HepG2 (cell line): ENCODE measurements around the gene VPS13D. TPM values are rescaled to one million over a fixed set of nuclear protein-coding genes. Genes with fewer than 3 reads are reported as not detected.
A peak's percentile ranks its signal among the peaks of the same experiment; 100 is the strongest.

Experiments used
- ADNP ChIP-seq: sonication (generic); formaldehyde crosslinking; IDR thresholded peaks from 2 replicates; pipeline ENCODE4 v1.4.0; 2020; ENCODE audit warnings: missing genetic modification reagents
- ARHGAP35 ChIP-seq: sonication (generic); formaldehyde crosslinking; IDR thresholded peaks from 2 replicates; pipeline ENCODE4 v1.9.0; 2022; ENCODE audit warnings: mild to moderate bottlenecking, inconsistent platforms, moderate library complexity, missing genetic modification reagents, borderline replicate concordance
- FOXK1 ChIP-seq: sonication (generic); formaldehyde crosslinking; IDR thresholded peaks from 2 replicates; pipeline ENCODE4 v1.4.0; 2020; ENCODE audit warnings: low read depth, missing genetic modification reagents, borderline replicate concordance
- HOXA7 ChIP-seq: sonication (generic); formaldehyde crosslinking; IDR thresholded peaks from 2 replicates; pipeline ENCODE4 v1.8.1; 2022; ENCODE audit warnings: mild to moderate bottlenecking, missing genetic modification reagents, moderate library complexity
- JUNB ChIP-seq: sonication (generic); formaldehyde crosslinking; IDR thresholded peaks from 2 replicates; pipeline ENCODE4 v1.8.0; 2022; ENCODE audit warnings: missing genetic modification reagents, mild to moderate bottlenecking, borderline replicate concordance
- KMT2B ChIP-seq: IDR thresholded peaks from 2 replicates; pipeline ENCODE4 v1.6.1; 2016; ENCODE audit warnings: missing genetic modification reagents, missing compliant biosample characterization
- NCOR1 ChIP-seq: fragments of 200-600 bp; sonication (generic); IDR thresholded peaks from 2 replicates; pipeline ENCODE4 v1.7.0; 2017; ENCODE audit warnings: antibody characterized with exemption, low read length, borderline replicate concordance
- NFE2L1 ChIP-seq: sonication (generic); formaldehyde crosslinking; IDR thresholded peaks from 2 replicates; pipeline ENCODE4 v1.4.0; 2020; ENCODE audit warnings: missing genetic modification reagents, mild to moderate bottlenecking, borderline replicate concordance
- POLR2G ChIP-seq: fragments of 200-400 bp; formaldehyde crosslinking; IDR thresholded peaks from 2 replicates; pipeline ENCODE4 v1.6.1; 2018; ENCODE audit warnings: mild to moderate bottlenecking, low read depth, low read length, moderate library complexity
- RCOR2 ChIP-seq: IDR thresholded peaks from 2 replicates; pipeline ENCODE4 v1.6.1; 2016; ENCODE audit warnings: missing biosample characterization, missing genetic modification reagents
- TBX2 ChIP-seq: sonication (generic); formaldehyde crosslinking; IDR thresholded peaks from 2 replicates; pipeline ENCODE4 v1.5.0; 2020; ENCODE audit warnings: missing genetic modification reagents, mild to moderate bottlenecking, borderline replicate concordance
- THAP11 ChIP-seq: IDR thresholded peaks from 2 replicates; pipeline ENCODE4 v1.6.1; 2016; ENCODE audit warnings: missing biosample characterization, missing genetic modification reagents
- ZC3H13 ChIP-seq: sonication (generic); formaldehyde crosslinking; IDR thresholded peaks from 2 replicates; pipeline ENCODE4 v1.8.1; 2023; ENCODE audit warnings: mild to moderate bottlenecking, missing genetic modification reagents, moderate library complexity
- ZMAT3 ChIP-seq: sonication (generic); formaldehyde crosslinking; conservative IDR thresholded peaks from 2 replicates; pipeline ENCODE4 v1.7.0; 2021; ENCODE audit warnings: missing genetic modification reagents
- ZNF652 ChIP-seq: IDR thresholded peaks from 2 replicates; pipeline ENCODE4 v1.6.1; 2016; ENCODE audit warnings: low read depth, borderline replicate concordance
- ZNF720 ChIP-seq: sonication (generic); formaldehyde crosslinking; IDR thresholded peaks from 2 replicates; pipeline ENCODE4 v1.4.0; 2020; ENCODE audit warnings: missing genetic modification reagents
- ZNF781 ChIP-seq: sonication (generic); formaldehyde crosslinking; IDR thresholded peaks from 2 replicates; pipeline ENCODE4 v1.5.1; 2020; ENCODE audit warnings: borderline replicate concordance, mild to moderate bottlenecking, missing genetic modification reagents; ENCODE audit errors: not compliant biosample characterization
- ZNF839 ChIP-seq: sonication (generic); formaldehyde crosslinking; IDR thresholded peaks from 2 replicates; pipeline ENCODE4 v1.4.0; 2020; ENCODE audit warnings: missing genetic modification reagents, mild to moderate bottlenecking, borderline replicate concordance
- ZNF878 ChIP-seq: sonication (generic); formaldehyde crosslinking; IDR thresholded peaks from 2 replicates; pipeline ENCODE4 v1.8.1; 2023; ENCODE audit warnings: mild to moderate bottlenecking, missing genetic modification reagents, moderate library complexity
- polyA plus RNA-seq, 8 experiments: library from polyadenylated mRNA; depleted of rRNA in 3 of 8; stranded (reverse) in 7 of 8; unstranded in 1 of 8; fragments of >200 nt; fragmentation: Illumina TruSeq in 4 of 8; extraction: Trizol in 4 of 8; gene quantifications; 2 replicates each; pipeline versions ENCODE4 v1.2.1 to v1.2.3, GENCODE V29; 2011 to 2016; ENCODE audit warnings: low read depth in 4 of 8, missing spikeins in 1 of 8, mixed read lengths in 1 of 8; ENCODE audit not compliant: insufficient read depth in 1 of 8
- total RNA-seq, 5 experiments: library from RNA; depleted of rRNA; stranded (reverse); fragments of >200 nt; fragmentation: Illumina TruSeq; extraction: Trizol; gene quantifications; 2 replicates each; pipeline ENCODE4 v1.2.3, GENCODE V29; 2016; ENCODE audit warnings: low read depth in 1 of 5
- TF ChIP-seq, protein P1 (sequence below): fragments of 450-650 bp; IDR thresholded peaks from 2 replicates; pipeline ENCODE4 v1.6.1; 2017
- TF ChIP-seq, protein P2 (sequence below): sonication (generic); formaldehyde crosslinking; conservative IDR thresholded peaks from 2 replicates; pipeline ENCODE4 v1.4.0; 2020; ENCODE audit warnings: missing genetic modification reagents
- TF ChIP-seq, protein P3 (sequence below): IDR thresholded peaks from 2 replicates; pipeline ENCODE4 v1.6.1; 2016; ENCODE audit warnings: low read depth

VPS13D gene
- total and polyA plus RNA-seq, 2 of the 13 experiments (the other 11 are each of a cell fraction or from before 2014, with no cell fraction given), result 8.6 to 13.9 TPM

DNA sequence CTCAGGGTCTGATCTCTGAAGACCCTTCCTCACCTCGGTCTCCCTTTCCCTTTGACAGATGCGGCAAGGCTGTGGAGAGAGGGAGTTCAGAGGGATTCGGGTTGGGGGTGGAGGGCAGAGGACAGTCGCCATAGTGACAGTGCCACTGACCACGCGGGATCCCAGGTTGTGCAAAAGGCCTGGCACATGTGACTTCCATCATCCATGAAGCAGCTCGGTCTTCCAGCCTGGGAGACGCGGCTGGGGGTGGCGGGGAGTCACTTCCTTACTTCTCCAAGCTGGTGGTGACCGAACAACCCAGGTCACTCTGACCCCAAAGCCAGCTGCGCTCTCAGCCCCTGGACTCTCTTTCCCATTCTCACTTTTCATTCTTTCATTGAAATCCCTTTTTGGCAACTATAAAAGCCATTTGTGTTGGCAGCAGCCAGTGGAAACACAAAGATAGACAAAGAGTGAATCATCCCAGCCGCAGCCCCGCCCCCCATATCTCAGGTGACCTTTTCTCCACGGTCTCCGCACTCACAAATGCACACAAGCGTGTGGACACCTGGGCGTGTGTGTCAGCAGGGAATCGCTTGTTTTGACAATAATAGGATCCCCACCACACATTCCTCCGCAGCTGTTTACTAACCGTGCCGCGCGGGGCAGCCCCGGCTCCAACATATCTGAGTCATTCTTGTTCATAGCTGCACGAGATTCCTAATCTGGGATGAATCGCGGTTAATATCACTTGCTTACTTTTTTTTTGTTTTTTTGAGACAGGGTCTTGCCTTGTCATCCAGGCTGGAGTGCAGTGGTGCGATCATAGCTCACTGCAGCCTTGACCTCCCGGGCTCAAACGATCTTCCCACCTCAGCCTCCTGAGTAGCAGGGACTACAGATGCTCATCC lies 319.9 kb downstream of the VPS13D start (continued):
- no peak for TF ChIP-seq HOXA7 (CRISPR knock-in tag)
- no peak for TF ChIP-seq POLR2G
- TF ChIP-seq, protein P1, sequence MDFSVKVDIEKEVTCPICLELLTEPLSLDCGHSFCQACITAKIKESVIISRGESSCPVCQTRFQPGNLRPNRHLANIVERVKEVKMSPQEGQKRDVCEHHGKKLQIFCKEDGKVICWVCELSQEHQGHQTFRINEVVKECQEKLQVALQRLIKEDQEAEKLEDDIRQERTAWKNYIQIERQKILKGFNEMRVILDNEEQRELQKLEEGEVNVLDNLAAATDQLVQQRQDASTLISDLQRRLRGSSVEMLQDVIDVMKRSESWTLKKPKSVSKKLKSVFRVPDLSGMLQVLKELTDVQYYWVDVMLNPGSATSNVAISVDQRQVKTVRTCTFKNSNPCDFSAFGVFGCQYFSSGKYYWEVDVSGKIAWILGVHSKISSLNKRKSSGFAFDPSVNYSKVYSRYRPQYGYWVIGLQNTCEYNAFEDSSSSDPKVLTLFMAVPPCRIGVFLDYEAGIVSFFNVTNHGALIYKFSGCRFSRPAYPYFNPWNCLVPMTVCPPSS, result no peak
- TF ChIP-seq, protein P2, sequence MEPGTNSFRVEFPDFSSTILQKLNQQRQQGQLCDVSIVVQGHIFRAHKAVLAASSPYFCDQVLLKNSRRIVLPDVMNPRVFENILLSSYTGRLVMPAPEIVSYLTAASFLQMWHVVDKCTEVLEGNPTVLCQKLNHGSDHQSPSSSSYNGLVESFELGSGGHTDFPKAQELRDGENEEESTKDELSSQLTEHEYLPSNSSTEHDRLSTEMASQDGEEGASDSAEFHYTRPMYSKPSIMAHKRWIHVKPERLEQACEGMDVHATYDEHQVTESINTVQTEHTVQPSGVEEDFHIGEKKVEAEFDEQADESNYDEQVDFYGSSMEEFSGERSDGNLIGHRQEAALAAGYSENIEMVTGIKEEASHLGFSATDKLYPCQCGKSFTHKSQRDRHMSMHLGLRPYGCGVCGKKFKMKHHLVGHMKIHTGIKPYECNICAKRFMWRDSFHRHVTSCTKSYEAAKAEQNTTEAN (CRISPR knock-in tag), result peak; percentile 85
- peak; percentile 65; the same call in 1 of the 2 replicates for TF ChIP-seq JUNB (CRISPR knock-in tag)
- no peak; the same call in 1 of the 2 replicates for TF ChIP-seq RCOR2 (CRISPR knock-in tag)
- 0 out of 2 replicates have a peak, but pooled peaks have one; percentile 18 for TF ChIP-seq ZC3H13 (CRISPR knock-in tag)
- TF ChIP-seq, protein P3, sequence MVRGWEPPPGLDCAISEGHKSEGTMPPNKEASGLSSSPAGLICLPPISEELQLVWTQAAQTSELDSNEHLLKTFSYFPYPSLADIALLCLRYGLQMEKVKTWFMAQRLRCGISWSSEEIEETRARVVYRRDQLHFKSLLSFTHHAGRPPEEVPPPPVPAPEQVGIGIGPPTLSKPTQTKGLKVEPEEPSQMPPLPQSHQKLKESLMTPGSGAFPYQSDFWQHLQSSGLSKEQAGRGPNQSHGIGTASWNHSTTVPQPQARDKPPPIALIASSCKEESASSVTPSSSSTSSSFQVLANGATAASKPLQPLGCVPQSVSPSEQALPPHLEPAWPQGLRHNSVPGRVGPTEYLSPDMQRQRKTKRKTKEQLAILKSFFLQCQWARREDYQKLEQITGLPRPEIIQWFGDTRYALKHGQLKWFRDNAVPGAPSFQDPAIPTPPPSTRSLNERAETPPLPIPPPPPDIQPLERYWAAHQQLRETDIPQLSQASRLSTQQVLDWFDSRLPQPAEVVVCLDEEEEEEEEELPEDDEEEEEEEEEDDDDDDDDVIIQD (CRISPR knock-in tag), result peak; percentile 37; the same call in 1 of the 2 replicates
- TF ChIP-seq KMT2B (CRISPR knock-in tag), result no peak
- 0 out of 2 replicates have a peak, but pooled peaks have one; percentile 13 for TF ChIP-seq ZMAT3 (CRISPR knock-in tag)
- TF ChIP-seq FOXK1 (CRISPR knock-in tag), result peak; percentile 72; the same call in 1 of the 2 replicates
- TF ChIP-seq ZNF652 (CRISPR knock-in tag), result no peak
- TF ChIP-seq ADNP (CRISPR knock-in tag), result no peak
- TF ChIP-seq ZNF720 (CRISPR knock-in tag), result no peak
- no peak for TF ChIP-seq NCOR1
- no peak for TF ChIP-seq NFE2L1 (CRISPR knock-in tag)
- TF ChIP-seq THAP11 (CRISPR knock-in tag), result no peak; the same call in 1 of the 2 replicates
- no peak for TF ChIP-seq ZNF839
- TF ChIP-seq ZNF878 (CRISPR knock-in tag), result 0 out of 2 replicates have a peak, but pooled peaks have one; percentile 32
- TF ChIP-seq TBX2 (CRISPR knock-in tag), result peak; percentile 60; the same call in 1 of the 2 replicates
- no peak for TF ChIP-seq ZNF781
- no peak for TF ChIP-seq ARHGAP35 (CRISPR knock-in tag)
